Measurements from ENCODE around the gene CFAP45.

Gene CFAP45

GRCh38 chr1:159838715-159839114 is 61.2 kb downstream of the CFAP45 start:
- Histone ChIP-seq H2BK120ac (ENCODE audit: low read depth, low read length) (no peak overlapping the region), H2BK5ac (ENCODE audit: low read depth, low read length, poor library complexity, severe bottlenecking) (no peak overlapping the region), H2BK15ac (ENCODE audit: low read depth, poor library complexity, severe bottlenecking) (no peak overlapping the region), H2BK12ac (ENCODE audit: low read length in 2 of 2) (no peak overlapping the region), H4K8ac (ENCODE audit: low read length) (no peak overlapping the region), H3K36me3 (ENCODE audit: control insufficient read depth in 1 of 2, insufficient read depth in 2 of 2, low read depth in 1 of 2, low read length in 2 of 2) (peaks cover 0 to 3% of the 10 kb centered on the region in 2 experiments), H3K14ac (ENCODE audit: low read length in 2 of 2) (no peak overlapping the region), H3K27ac (ENCODE audit: low read length, poor library complexity, severe bottlenecking) (peak overlapping the region; percentile 1), H3K27me3 (ENCODE audit: control insufficient read depth in 1 of 2, insufficient read depth in 1 of 2, low read length in 2 of 2) (no peaks in the 10 kb centered on the region), H2AK5ac (ENCODE audit: low read length, severe bottlenecking) (no peak overlapping the region), H3K4me1 (ENCODE audit: control insufficient read depth, insufficient read depth, low read depth, low read length) (peaks cover 26% of the 10 kb centered on the region), H4K91ac (ENCODE audit: low read length) (no peak overlapping the region), H3K23ac (ENCODE audit: low read length in 2 of 2) (no peak overlapping the region), H3K18ac (ENCODE audit: low read depth in 1 of 2, low read length in 2 of 2) (no peak overlapping the region), H3K79me1 (replicated peaks; ENCODE audit: low read length, poor library complexity, severe bottlenecking) (no peaks in the 10 kb centered on the region), H3K4me3 (ENCODE audit: insufficient read depth in 1 of 2, low read depth in 1 of 2, low read length in 2 of 2) (no peak overlapping the region), H2AFZ (ENCODE audit: low read depth, low read length) (no peak overlapping the region), H3K4me2 (ENCODE audit: low read length, poor library complexity, severe bottlenecking) (no peak overlapping the region), H3K9me3 (ENCODE audit: control insufficient read depth, low read length) (no peaks in the 10 kb centered on the region), H3K4ac (ENCODE audit: low read depth in 1 of 2, low read length in 2 of 2) (no peak overlapping the region), H3K9ac (ENCODE audit: low read length) (no peak overlapping the region)
- 100% methylated on average over 1 of the region's 1 CpG for WGBS
- DNase-seq, result no peak

DNA sequence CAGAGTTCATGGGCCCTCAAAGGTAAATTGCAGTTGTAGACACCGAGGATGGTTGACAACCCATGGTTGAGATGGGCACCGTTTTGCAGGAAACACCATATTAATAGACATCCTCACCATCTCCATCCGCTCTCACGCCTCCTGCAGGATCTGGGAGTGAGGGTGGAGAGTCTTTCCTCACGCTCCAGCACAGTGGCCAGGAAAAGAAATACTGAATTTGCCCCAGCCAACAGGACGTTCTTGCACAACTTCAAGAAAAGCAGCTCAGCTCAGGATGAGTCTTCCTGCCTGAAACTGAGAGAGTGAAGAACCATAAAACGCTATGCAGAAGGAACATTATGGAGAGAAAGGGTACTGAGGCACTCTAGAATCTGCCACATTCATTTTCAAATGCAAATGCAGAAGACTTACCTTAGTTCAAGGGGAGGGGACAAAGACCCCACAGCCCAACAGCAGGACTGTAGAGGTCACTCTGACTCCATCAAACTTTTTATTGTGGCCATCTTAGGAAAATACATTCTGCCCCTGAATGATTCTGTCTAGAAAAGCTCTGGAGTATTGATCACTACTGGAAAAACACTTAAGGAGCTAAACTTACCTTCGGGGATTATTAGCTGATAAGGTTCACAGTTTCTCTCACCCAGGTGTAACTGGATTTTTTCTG is 64.0 kb downstream of the CFAP45 start:
- no peak overlapping the region for H2BK120ac ChIP-seq (ENCODE audit: low read depth, low read length)
- DNase-seq, result no peak
- H3K4ac ChIP-seq (ENCODE audit: low read depth in 1 of 2, low read length in 2 of 2), result no peak overlapping the region
- H3K4me3 ChIP-seq (ENCODE audit: insufficient read depth in 1 of 2, low read depth in 1 of 2, low read length in 2 of 2), result no peak overlapping the region
- H3K9me3 ChIP-seq (ENCODE audit: control insufficient read depth, low read length), result no peaks in the 10 kb centered on the region
- H3K9ac ChIP-seq (ENCODE audit: low read length), result no peak overlapping the region
- no peak overlapping the region for H2AK5ac ChIP-seq (ENCODE audit: low read length, severe bottlenecking)
- H3K23ac ChIP-seq (ENCODE audit: low read length in 2 of 2), result no peak overlapping the region
- no peak overlapping the region for H2AFZ ChIP-seq (ENCODE audit: low read depth, low read length)
- H3K18ac ChIP-seq (ENCODE audit: low read depth in 1 of 2, low read length in 2 of 2), result no peak overlapping the region
- H3K4me1 ChIP-seq (ENCODE audit: control insufficient read depth, insufficient read depth, low read depth, low read length), result peaks cover 21% of the 10 kb centered on the region
- H3K36me3 ChIP-seq (ENCODE audit: control insufficient read depth in 1 of 2, insufficient read depth in 2 of 2, low read depth in 1 of 2, low read length in 2 of 2), result peaks cover 0 to 3% of the 10 kb centered on the region in 2 experiments
- H3K27me3 ChIP-seq (ENCODE audit: control insufficient read depth in 1 of 2, insufficient read depth in 1 of 2, low read length in 2 of 2), result no peaks in the 10 kb centered on the region
- 78% methylated on average over 7 of the region's 8 CpGs for WGBS
- no peak overlapping the region for H2BK5ac ChIP-seq (ENCODE audit: low read depth, low read length, poor library complexity, severe bottlenecking)
- H3K4me2 ChIP-seq (ENCODE audit: low read length, poor library complexity, severe bottlenecking), result no peak overlapping the region
- no peak overlapping the region for H2BK15ac ChIP-seq (ENCODE audit: low read depth, poor library complexity, severe bottlenecking)
- no peak overlapping the region for H4K91ac ChIP-seq (ENCODE audit: low read length)
- no peaks in the 10 kb centered on the region for H3K79me1 ChIP-seq (replicated peaks; ENCODE audit: low read length, poor library complexity, severe bottlenecking)
- H3K14ac ChIP-seq (ENCODE audit: low read length in 2 of 2), result no peak overlapping the region
- H4K8ac ChIP-seq (ENCODE audit: low read length), result no peak overlapping the region
- H2BK12ac ChIP-seq (ENCODE audit: low read length in 2 of 2), result no peak overlapping the region
- no peak overlapping the region for H3K27ac ChIP-seq (ENCODE audit: low read length, poor library complexity, severe bottlenecking)

DNA sequence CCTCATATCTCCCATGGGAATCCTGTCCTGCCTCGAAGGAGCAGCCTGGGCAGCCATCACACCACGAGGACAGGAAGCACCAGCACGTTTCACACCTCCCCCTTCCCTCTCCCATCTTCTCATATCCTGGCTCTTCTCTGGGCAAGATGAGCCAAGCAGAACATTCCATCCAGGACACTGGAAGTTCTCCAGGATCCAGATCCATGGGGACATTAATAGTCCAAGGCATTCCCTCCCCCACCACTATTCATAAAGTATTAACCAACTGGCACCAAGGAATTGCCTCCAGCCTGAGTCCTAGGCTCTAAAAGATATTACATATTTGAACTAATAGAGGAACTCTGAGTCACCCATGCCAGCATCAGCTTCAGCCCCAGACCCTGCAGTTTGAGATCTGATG is 64.6 kb downstream of the CFAP45 start:
- no peak overlapping the region for H2BK15ac ChIP-seq (ENCODE audit: low read depth, poor library complexity, severe bottlenecking)
- no peak overlapping the region for H3K18ac ChIP-seq (ENCODE audit: low read depth in 1 of 2, low read length in 2 of 2)
- H2BK120ac ChIP-seq (ENCODE audit: low read depth, low read length), result no peak overlapping the region
- H3K27me3 ChIP-seq (ENCODE audit: control insufficient read depth in 1 of 2, insufficient read depth in 1 of 2, low read length in 2 of 2), result no peaks in the 10 kb centered on the region
- peaks cover 16% of the 10 kb centered on the region for H3K4me1 ChIP-seq (ENCODE audit: control insufficient read depth, insufficient read depth, low read depth, low read length)
- no peak overlapping the region for H3K4me3 ChIP-seq (ENCODE audit: insufficient read depth in 1 of 2, low read depth in 1 of 2, low read length in 2 of 2)
- H4K8ac ChIP-seq (ENCODE audit: low read length), result no peak overlapping the region
- no peak overlapping the region for H4K91ac ChIP-seq (ENCODE audit: low read length)
- H2BK5ac ChIP-seq (ENCODE audit: low read depth, low read length, poor library complexity, severe bottlenecking), result no peak overlapping the region
- no peak overlapping the region for H3K23ac ChIP-seq (ENCODE audit: low read length in 2 of 2)
- no peak overlapping the region for H3K9ac ChIP-seq (ENCODE audit: low read length)
- H3K4ac ChIP-seq (ENCODE audit: low read depth in 1 of 2, low read length in 2 of 2), result no peak overlapping the region
- H3K14ac ChIP-seq (ENCODE audit: low read length in 2 of 2), result no peak overlapping the region
- H3K79me1 ChIP-seq (replicated peaks; ENCODE audit: low read length, poor library complexity, severe bottlenecking), result no peaks in the 10 kb centered on the region
- H2AFZ ChIP-seq (ENCODE audit: low read depth, low read length), result no peak overlapping the region
- H2BK12ac ChIP-seq (ENCODE audit: low read length in 2 of 2), result no peak overlapping the region
- no peak overlapping the region for H2AK5ac ChIP-seq (ENCODE audit: low read length, severe bottlenecking)
- H3K36me3 ChIP-seq (ENCODE audit: control insufficient read depth in 1 of 2, insufficient read depth in 2 of 2, low read depth in 1 of 2, low read length in 2 of 2), result peaks cover 0 to 3% of the 10 kb centered on the region in 2 experiments
- no peaks in the 10 kb centered on the region for H3K9me3 ChIP-seq (ENCODE audit: control insufficient read depth, low read length)
- no peak overlapping the region for H3K4me2 ChIP-seq (ENCODE audit: low read length, poor library complexity, severe bottlenecking)
- WGBS, result 64% methylated on average over 3 of the region's 3 CpGs
- H3K27ac ChIP-seq (ENCODE audit: low read length, poor library complexity, severe bottlenecking), result no peak overlapping the region
- DNase-seq, result no peak

DNA sequence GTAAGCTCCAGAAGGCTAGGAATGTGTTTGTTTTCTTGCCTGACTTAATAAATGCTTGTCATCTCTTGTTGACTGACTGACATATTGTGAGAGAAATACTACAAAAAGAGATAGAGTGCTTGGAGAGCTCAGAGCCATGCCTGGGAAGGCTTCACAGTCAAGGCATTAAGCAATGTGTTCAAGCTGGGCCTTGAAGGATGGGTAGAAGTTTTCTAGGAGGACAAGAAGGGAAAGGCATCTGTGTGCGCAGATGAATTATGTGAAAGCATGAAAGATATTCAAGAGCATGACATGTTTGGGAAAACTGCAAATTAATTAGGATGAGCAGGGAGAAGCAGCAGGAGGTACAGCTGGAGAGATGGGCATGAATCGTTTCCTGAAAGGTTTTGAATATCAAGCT is 67.7 kb downstream of the CFAP45 start:
- Histone ChIP-seq H2BK15ac (ENCODE audit: low read depth, poor library complexity, severe bottlenecking) (no peak overlapping the region), H3K18ac (ENCODE audit: low read depth in 1 of 2, low read length in 2 of 2) (no peak overlapping the region), H3K4me2 (ENCODE audit: low read length, poor library complexity, severe bottlenecking) (no peak overlapping the region), H4K8ac (ENCODE audit: low read length) (no peak overlapping the region), H3K9me3 (ENCODE audit: control insufficient read depth, low read length) (no peaks in the 10 kb centered on the region), H3K4me1 (ENCODE audit: control insufficient read depth, insufficient read depth, low read depth, low read length) (peaks cover 20% of the 10 kb centered on the region), H3K36me3 (ENCODE audit: control insufficient read depth in 1 of 2, insufficient read depth in 2 of 2, low read depth in 1 of 2, low read length in 2 of 2) (peaks cover 0 to 3% of the 10 kb centered on the region in 2 experiments), H3K9ac (ENCODE audit: low read length) (no peak overlapping the region), H2BK5ac (ENCODE audit: low read depth, low read length, poor library complexity, severe bottlenecking) (no peak overlapping the region), H3K23ac (ENCODE audit: low read length in 2 of 2) (no peak overlapping the region), H3K79me1 (replicated peaks; ENCODE audit: low read length, poor library complexity, severe bottlenecking) (no peaks in the 10 kb centered on the region), H2BK12ac (ENCODE audit: low read length in 2 of 2) (no peak overlapping the region), H2BK120ac (ENCODE audit: low read depth, low read length) (no peak overlapping the region), H3K4me3 (ENCODE audit: insufficient read depth in 1 of 2, low read depth in 1 of 2, low read length in 2 of 2) (no peak overlapping the region), H2AFZ (ENCODE audit: low read depth, low read length) (no peak overlapping the region), H3K27me3 (ENCODE audit: control insufficient read depth in 1 of 2, insufficient read depth in 1 of 2, low read length in 2 of 2) (no peaks in the 10 kb centered on the region), H3K27ac (ENCODE audit: low read length, poor library complexity, severe bottlenecking) (no peak overlapping the region), H3K4ac (ENCODE audit: low read depth in 1 of 2, low read length in 2 of 2) (no peak overlapping the region), H2AK5ac (ENCODE audit: low read length, severe bottlenecking) (no peak overlapping the region), H4K91ac (ENCODE audit: low read length) (no peak overlapping the region), H3K14ac (ENCODE audit: low read length in 2 of 2) (no peak overlapping the region)
- WGBS, result 82% methylated on average over 2 of the region's 2 CpGs
- no peak for DNase-seq

Measured in mesenchymal stem cell (in vitro differentiated cells and primary cell).